Vagina (tissue), 2 donors: ENCODE results near the gene GDPD2. TPM values are rescaled to one million over a fixed set of nuclear protein-coding genes. Genes with fewer than 3 reads are reported as not detected.

Experiments used
- DNase-seq, 2 donors: peaks; one replicate each; pipeline ENCODE4 v3.0.0-alpha.2; 2017; ENCODE audit errors: extremely low spot score in 2 of 2
- H3K27ac ChIP-seq: fragments of 200-600 bp; sonication (generic); one replicate; pipeline ENCODE4 v1.5.1; 2019
- H3K27me3 ChIP-seq: fragments of 200-600 bp; sonication (generic); one replicate; pipeline ENCODE4 v1.5.1; 2019
- H3K36me3 ChIP-seq, 2 donors: fragments of 200-600 bp; sonication (generic); one replicate each; pipeline ENCODE4 v1.5.1; 2017 to 2019
- H3K4me1 ChIP-seq: fragments of 200-600 bp; sonication (generic); one replicate; pipeline ENCODE4 v1.5.1; 2019
- H3K4me3 ChIP-seq, 2 donors: fragments of 200-600 bp; sonication (generic); 1 replicate in 1 of 2; 2 replicates in 1 of 2; pipeline ENCODE4 v1.5.1; 2016 to 2019
- H3K9me3 ChIP-seq: fragments of 200-600 bp; sonication (generic); one replicate; pipeline ENCODE4 v1.5.1; 2019
- CTCF ChIP-seq, 3 experiments: fragments of 450-650 bp in 2 of 3; fragments of 200-600 bp in 1 of 3; sonication (generic) in 1 of 3; IDR thresholded peaks; one replicate each; pipeline ENCODE4 v1.5.1; 2017 to 2019; ENCODE audit warnings: antibody characterized with exemption in 3 of 3, mild to moderate bottlenecking in 2 of 3, moderate library complexity in 2 of 3
- POLR2A ChIP-seq, 2 donors: fragments of 450-650 bp; IDR thresholded peaks; one replicate each; pipeline ENCODE4 v1.6.1; 2017; ENCODE audit warnings: antibody characterized with exemption in 2 of 2, mild to moderate bottlenecking in 2 of 2, moderate library complexity in 2 of 2
- POLR2AphosphoS5 ChIP-seq, 2 donors: sonication (generic); formaldehyde crosslinking; IDR thresholded peaks; one replicate each; pipeline ENCODE4 v1.9.0; 2017; ENCODE audit warnings: antibody characterized with exemption in 2 of 2, mild to moderate bottlenecking in 2 of 2, low read depth in 1 of 2; ENCODE audit not compliant: insufficient read depth in 1 of 2
- intact Hi-C: fragments of 100-400 bp; cut with DNase I; formaldehyde crosslinking; loops from one replicate; pipeline ENCODE4 v1.15.1; 2023
- total RNA-seq: library from RNA; depleted of rRNA; stranded (reverse); fragments of >200 nt; gene quantifications from one replicate; pipeline ENCODE4 v1.2.3, GENCODE V29; 2016

Gene GDPD2
- total RNA-seq, 1 donor from 2014 or later: not detected

GRCh38 chrX:70477734-70478075 is 54.6 kb downstream of the GDPD2 start:
- Histone ChIP-seq H3K36me3 (no peaks in the 10 kb centered on the region), H3K27me3 (no peaks in the 10 kb centered on the region), H3K4me1 (peaks cover 31% of the 10 kb centered on the region), H3K4me3 (no peak overlapping the region), H3K9me3 (no peaks in the 10 kb centered on the region), H3K27ac (peak overlapping the region; percentile 61)
- no peak for TF ChIP-seq CTCF (IDR thresholded peaks at IDR 0.05)
- no peak for TF ChIP-seq POLR2A (IDR thresholded peaks at IDR 0.05)
- TF ChIP-seq POLR2AphosphoS5 (IDR thresholded peaks at IDR 0.05; ENCODE audit: insufficient read depth in 1 of 2, low read depth in 1 of 2): no peak
- no peak for DNase-seq
- intact Hi-C loops: no loop called here

- Histone ChIP-seq H3K27me3 (no peaks in the 10 kb centered on the region), H3K36me3 (no peaks in the 10 kb centered on the region), H3K27ac (peak overlapping the region; percentile 50), H3K9me3 (no peaks in the 10 kb centered on the region), H3K4me3 (no peak overlapping the region), H3K4me1 (peaks cover 31% of the 10 kb centered on the region)
- intact Hi-C loops: no loop called here
- TF ChIP-seq POLR2A (IDR thresholded peaks at IDR 0.05) (no peak), CTCF (IDR thresholded peaks at IDR 0.05) (no peak), POLR2AphosphoS5 (IDR thresholded peaks at IDR 0.05; ENCODE audit: insufficient read depth in 1 of 2, low read depth in 1 of 2) (no peak)
- no peak for DNase-seq
Measured at GRCh38 chrX:70478526-70479245, 55.6 kb downstream of the GDPD2 start.

- peak overlapping the region; percentile 56 for H3K27ac ChIP-seq
- no peaks in the 10 kb centered on the region for H3K36me3 ChIP-seq
- peaks cover 31% of the 10 kb centered on the region for H3K4me1 ChIP-seq
- intact Hi-C loops: no loop called here
- no peak overlapping the region for H3K4me3 ChIP-seq
- no peaks in the 10 kb centered on the region for H3K9me3 ChIP-seq
- H3K27me3 ChIP-seq: no peaks in the 10 kb centered on the region
- no peak for TF ChIP-seq POLR2AphosphoS5 (IDR thresholded peaks at IDR 0.05; ENCODE audit: insufficient read depth in 1 of 2, low read depth in 1 of 2)
- TF ChIP-seq CTCF (IDR thresholded peaks at IDR 0.05): no peak
- TF ChIP-seq POLR2A (IDR thresholded peaks at IDR 0.05): no peak
- no peak for DNase-seq
Measured at GRCh38 chrX:70479247-70479921, 56.3 kb downstream of the GDPD2 start.

GRCh38 chrX:70479922-70480659 is 57.0 kb downstream of the GDPD2 start:
- Histone ChIP-seq H3K4me3 (no peak overlapping the region), H3K27me3 (no peaks in the 10 kb centered on the region), H3K36me3 (no peaks in the 10 kb centered on the region), H3K4me1 (peaks cover 31% of the 10 kb centered on the region), H3K27ac (peak overlapping the region; percentile 56), H3K9me3 (no peaks in the 10 kb centered on the region)
- intact Hi-C loops: no loop called here
- DNase-seq: no peak
- TF ChIP-seq POLR2A (IDR thresholded peaks at IDR 0.05): no peak
- TF ChIP-seq CTCF (IDR thresholded peaks at IDR 0.05): no peak
- TF ChIP-seq POLR2AphosphoS5 (IDR thresholded peaks at IDR 0.05; ENCODE audit: insufficient read depth in 1 of 2, low read depth in 1 of 2): no peak
